ENCODE results near the gene RC3H1. TPM values are rescaled to one million over a fixed set of nuclear protein-coding genes. Genes with fewer than 3 reads are reported as not detected.

Gene RC3H1
- total RNA-seq, 2 experiments from 2014 or later, result 28.1 to 32.9 TPM

DNA sequence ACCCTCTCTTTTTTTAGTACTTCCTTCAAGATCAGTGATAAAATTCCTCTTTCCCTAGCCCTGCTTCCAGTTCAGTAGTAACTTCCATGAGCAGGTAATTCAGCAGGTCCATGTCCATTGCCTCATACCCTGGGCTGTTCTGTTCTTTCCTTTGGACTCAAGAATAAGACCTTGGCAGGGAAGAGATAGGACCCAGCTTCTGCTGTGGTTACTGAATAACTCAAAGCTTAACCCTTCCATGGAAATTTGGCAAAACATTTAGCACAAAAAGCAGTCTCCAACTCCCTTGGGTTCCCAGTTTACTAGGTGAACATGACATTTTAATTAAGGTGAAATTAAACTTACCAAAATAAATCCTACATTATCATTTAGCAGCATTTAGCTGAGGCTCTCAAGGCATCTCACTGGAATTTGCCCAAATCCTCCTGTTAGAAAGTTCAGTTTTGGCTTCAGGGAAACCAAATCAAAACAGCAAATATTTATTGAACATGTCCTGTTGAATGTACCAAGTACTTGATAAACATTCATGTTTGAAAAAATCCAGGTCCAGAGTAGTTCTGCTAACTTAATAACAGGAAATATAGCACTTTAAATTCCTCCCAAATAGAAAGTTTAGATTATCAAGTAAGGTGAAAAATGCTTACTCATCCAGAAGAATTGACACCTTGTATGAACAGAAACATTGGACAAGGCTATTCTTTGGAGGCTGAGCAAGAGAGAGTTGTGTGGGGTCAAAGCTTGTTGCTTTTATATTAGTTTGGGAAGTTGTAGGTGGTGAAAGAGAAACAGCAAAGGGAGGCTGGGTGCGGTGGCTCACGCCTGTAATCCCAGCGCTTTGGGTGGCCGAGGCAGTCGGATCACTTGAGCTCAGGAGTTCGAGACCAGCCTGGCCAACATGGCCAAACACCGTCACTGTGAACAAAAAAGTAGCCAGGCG is 96.6 kb downstream of the RC3H1 start:
- CTCF ChIA-PET, result no interaction called here
- POLR2A ChIA-PET, result no interaction called here
- peaks cover 3% of the 10 kb centered on the region for H3K27me3 Mint-ChIP-seq (ENCODE audit: low read depth)
- peaks cover 4% of the 10 kb centered on the region for H3K36me3 Mint-ChIP-seq (ENCODE audit: low read depth)
- DNase-seq, result no peak
- no peak overlapping the region for H3K27ac Mint-ChIP-seq
- ATAC-seq, result no peak
- no peaks in the 10 kb centered on the region for H3K4me1 Mint-ChIP-seq (ENCODE audit: low read depth)
- no peaks in the 10 kb centered on the region for H3K9me3 Mint-ChIP-seq (ENCODE audit: insufficient read depth)
- H3K4me3 Mint-ChIP-seq, result no peak overlapping the region

DNA sequence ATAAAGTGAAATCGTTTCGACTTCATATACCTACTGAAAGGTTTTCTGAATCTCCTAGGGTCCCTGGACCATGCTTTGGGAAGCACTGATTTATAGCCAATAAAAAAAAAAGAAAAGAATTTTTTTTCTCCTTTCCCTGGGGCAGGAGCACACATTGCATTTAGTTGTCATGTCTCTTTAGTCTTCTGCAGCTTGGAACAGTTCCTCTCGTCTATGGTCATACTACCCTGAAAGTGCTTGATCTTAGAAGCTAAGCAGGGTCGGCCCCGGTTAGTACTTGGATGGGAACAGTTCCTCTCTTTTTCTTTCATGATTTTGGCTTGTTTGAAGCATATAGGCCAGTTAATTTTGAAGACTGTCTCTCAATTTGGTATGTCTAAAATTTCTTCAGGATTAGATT is 101.3 kb downstream of the RC3H1 start:
- H3K9me3 Mint-ChIP-seq (ENCODE audit: insufficient read depth), result no peaks in the 10 kb centered on the region
- H3K4me3 Mint-ChIP-seq, result no peak overlapping the region
- CTCF ChIA-PET, result interaction anchor here (1.0 to 2.1 kb wide), 2 partner anchors 297 to 491 kb away, joined by 3 to 5 read pairs; no protein-coding TSS in a partner anchor
- H3K36me3 Mint-ChIP-seq (ENCODE audit: low read depth), result no peaks in the 10 kb centered on the region
- no peaks in the 10 kb centered on the region for H3K4me1 Mint-ChIP-seq (ENCODE audit: low read depth)
- ATAC-seq (no peak), DNase-seq (no peak)
- H3K27ac Mint-ChIP-seq, result no peak overlapping the region
- peaks cover 3% of the 10 kb centered on the region for H3K27me3 Mint-ChIP-seq (ENCODE audit: low read depth)
- POLR2A ChIA-PET, result no interaction called here

DNA sequence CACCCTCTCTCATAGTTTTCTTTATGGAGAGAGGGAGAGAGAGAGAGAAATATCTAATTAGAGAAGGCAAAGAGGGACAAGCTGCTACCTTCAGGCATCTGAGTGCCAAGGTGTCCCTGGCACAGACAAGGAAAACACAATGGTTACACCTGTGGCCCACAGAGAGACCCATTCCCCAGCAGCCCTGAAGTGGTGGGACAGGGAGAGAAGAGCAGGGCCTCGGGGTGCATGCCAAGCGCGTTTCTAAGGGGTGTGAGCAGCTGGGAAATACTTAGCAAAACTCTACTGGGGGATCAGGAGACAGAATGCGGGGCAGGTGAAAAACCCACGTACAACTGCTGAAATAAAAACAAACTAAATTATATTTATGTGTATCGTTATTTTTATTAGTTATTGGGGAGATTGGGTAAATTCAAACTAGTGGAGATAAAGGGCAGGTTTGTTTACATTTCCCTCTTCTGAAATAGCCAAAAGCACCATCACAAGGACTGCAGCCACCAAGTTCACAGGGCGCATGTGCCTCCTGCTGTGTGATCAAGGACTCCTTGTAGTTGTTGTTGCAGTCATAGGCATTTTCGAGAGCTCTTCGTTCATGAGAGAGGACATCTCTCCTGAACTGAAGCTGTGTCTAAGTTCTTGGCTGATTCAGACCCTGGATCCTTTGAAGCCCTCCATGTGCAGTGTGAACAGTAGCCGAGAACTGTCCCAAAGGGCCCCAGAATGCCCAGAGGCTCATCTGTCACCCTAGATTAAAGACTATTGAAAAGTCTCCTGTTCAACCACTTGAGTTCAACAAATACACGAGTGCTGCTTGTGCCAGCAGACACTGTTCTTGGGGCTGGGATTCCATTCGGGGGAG is 104.3 kb downstream of the RC3H1 start:
- Mint-ChIP-seq H3K4me3 (no peak overlapping the region), H3K27ac (no peak overlapping the region), H3K4me1 (ENCODE audit: low read depth) (no peaks in the 10 kb centered on the region), H3K36me3 (ENCODE audit: low read depth) (no peaks in the 10 kb centered on the region), H3K9me3 (ENCODE audit: insufficient read depth) (no peaks in the 10 kb centered on the region), H3K27me3 (ENCODE audit: low read depth) (no peaks in the 10 kb centered on the region)
- ChIA-PET POLR2A (no interaction called here), CTCF (no interaction called here)
- DNase-seq (no peak), ATAC-seq (no peak)

DNA sequence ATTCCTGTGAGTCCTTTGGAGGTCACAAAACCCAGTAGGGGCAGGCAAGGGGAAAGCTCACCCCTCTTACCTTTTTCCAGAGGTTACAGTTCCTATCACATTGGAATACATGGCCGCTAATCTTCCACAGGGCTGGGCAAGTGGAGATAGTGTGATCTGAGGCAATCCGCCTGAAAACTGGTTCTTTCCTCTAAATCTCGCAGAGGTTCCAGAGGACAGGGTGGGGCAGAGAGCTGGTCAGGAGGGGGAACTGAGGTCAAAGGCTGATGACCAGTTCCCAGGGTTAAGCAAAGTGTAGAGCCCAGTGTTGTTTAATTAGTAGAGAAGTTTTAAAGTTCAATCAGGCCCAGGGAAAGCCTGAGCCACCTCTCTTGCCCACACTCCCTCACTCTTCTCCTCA is 105.0 kb downstream of the RC3H1 start, which contains the start of gene SERPINC1:
Gene SERPINC1, minus strand, starts transcription at position 179 of the 400 bp plus-strand sequence. Its CDS starts 68 bp downstream, at position 111.
- DNase-seq, result no peak
- Mint-ChIP-seq H3K36me3 (ENCODE audit: low read depth) (no peaks in the 10 kb centered on the region), H3K27ac (no peak within 1 kb of the TSS), H3K4me1 (ENCODE audit: low read depth) (no peaks in the 10 kb centered on the region), H3K4me3 (no peak within 1 kb of the TSS), H3K27me3 (ENCODE audit: low read depth) (peaks cover 1% of the 10 kb centered on the region), H3K9me3 (ENCODE audit: insufficient read depth) (no peaks in the 10 kb centered on the region)
- CTCF ChIA-PET, result no interaction called here
- ATAC-seq, result no peak
- POLR2A ChIA-PET, result no interaction called here

DNA sequence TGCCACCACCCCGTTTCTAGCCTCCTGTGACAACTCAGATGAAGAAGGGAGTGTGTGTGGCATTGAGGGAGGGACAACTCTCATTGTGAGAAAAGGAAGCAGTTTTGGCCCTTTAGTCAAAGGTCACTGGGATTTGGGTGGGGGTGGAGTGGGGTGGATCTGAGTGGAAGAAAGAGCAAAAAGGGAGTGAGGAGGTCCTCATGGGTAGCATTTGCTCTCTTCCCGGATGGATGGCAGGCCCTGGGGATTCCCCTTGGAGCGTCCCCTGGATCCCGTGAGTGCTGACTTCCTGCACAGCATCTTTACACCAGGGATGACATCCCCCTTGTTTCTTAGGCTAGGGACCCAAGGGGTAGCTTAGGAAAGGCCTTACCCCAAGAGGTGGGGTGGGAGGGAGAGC is 105.5 kb downstream of the RC3H1 start:
- Mint-ChIP-seq H3K27me3 (ENCODE audit: low read depth) (peaks cover 4% of the 10 kb centered on the region), H3K4me1 (ENCODE audit: low read depth) (no peaks in the 10 kb centered on the region), H3K4me3 (no peak overlapping the region), H3K9me3 (ENCODE audit: insufficient read depth) (no peaks in the 10 kb centered on the region), H3K36me3 (ENCODE audit: low read depth) (no peaks in the 10 kb centered on the region), H3K27ac (no peak overlapping the region)
- no peak for DNase-seq
- CTCF ChIA-PET, result no interaction called here
- POLR2A ChIA-PET, result no interaction called here
- no peak for ATAC-seq

DNA sequence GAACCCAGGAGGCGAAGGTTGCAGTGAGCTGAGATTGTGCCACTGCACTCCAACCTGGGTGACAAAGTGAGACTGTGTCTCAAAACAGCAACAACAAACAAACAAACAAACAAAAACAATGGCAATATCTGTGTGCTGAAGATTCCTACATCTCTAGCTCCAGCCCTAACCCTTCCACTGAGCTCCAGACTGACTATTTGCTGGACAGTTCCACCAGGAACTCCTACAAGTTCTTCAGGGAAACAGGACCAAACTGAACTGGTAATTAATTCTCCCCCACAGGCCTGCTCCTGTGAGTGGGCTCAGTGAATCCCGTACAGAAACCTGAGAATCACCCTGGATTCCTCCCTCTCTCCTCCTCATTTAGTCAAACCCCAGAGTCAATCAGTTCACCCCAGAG is 106.6 kb downstream of the RC3H1 start:
- DNase-seq, result no peak
- CTCF ChIA-PET, result interaction anchor here (1.6 kb wide), 1 partner anchor 19 kb away, joined by 3 read pairs; no protein-coding TSS in a partner anchor
- Mint-ChIP-seq H3K27me3 (ENCODE audit: low read depth) (peaks cover 4% of the 10 kb centered on the region), H3K9me3 (ENCODE audit: insufficient read depth) (no peaks in the 10 kb centered on the region), H3K4me1 (ENCODE audit: low read depth) (no peaks in the 10 kb centered on the region), H3K36me3 (ENCODE audit: low read depth) (no peaks in the 10 kb centered on the region), H3K4me3 (no peak overlapping the region), H3K27ac (no peak overlapping the region)
- no peak for ATAC-seq
- POLR2A ChIA-PET, result no interaction called here

DNA sequence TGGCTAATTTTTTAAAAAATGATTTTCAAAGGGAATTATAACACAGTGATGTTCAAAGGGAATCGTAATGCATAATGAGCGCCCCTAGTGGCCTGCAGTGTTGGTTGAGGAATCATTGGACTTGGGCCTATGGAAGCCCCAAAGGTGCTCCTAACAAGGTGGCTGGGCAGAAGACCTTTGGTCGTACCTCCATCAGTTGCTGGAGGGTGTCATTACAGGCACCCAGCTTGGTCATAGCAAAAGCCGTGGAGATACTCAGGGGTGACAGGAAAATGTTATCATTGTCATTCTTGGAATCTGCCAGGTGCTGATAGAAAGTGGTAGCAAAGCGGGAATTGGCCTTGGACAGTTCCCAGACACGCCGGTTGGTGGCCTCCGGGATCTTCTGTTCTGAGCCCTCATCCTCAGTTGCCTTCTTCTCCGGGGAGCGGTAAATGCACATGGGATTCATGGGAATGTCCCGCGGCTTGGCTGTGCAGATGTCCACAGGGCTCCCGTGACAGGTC is 107.7 kb downstream of the RC3H1 start:
- POLR2A ChIA-PET, result no interaction called here
- no peak for ATAC-seq

DNA sequence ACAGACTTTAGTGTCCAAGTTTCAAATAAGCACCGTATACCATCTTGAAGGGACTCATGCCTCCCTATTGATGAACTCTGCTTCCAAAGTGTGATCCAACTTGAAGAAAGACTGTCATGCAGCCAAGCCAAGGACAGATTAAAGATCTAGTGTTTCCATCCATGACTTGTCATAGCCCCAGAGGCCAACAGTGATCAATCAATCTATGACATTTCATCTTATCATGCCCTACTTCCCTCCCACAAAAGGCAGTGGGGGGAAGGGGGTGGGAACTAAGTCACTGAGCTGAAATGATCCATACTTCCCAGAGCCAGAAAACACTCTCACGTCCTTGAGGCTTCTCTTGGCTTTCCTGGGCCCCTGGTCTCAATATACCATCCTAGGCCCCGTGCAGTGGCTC is 109.0 kb downstream of the RC3H1 start:
- ATAC-seq (no peak), DNase-seq (no peak)
- ChIA-PET CTCF (interaction anchor here (1.1 kb wide), 1 partner anchor 10 kb away, joined by 3 read pairs; no protein-coding TSS in a partner anchor), POLR2A (no interaction called here)
- peaks cover 4% of the 10 kb centered on the region for H3K27me3 Mint-ChIP-seq (ENCODE audit: low read depth)
- no peak overlapping the region for H3K4me3 Mint-ChIP-seq
- H3K9me3 Mint-ChIP-seq (ENCODE audit: insufficient read depth), result no peaks in the 10 kb centered on the region
- no peaks in the 10 kb centered on the region for H3K36me3 Mint-ChIP-seq (ENCODE audit: low read depth)
- H3K4me1 Mint-ChIP-seq (ENCODE audit: low read depth), result no peaks in the 10 kb centered on the region
- H3K27ac Mint-ChIP-seq, result no peak overlapping the region

More for the DNA sequence above, 107.7 kb downstream of the RC3H1 start:
- Mint-ChIP-seq H3K9me3 (ENCODE audit: insufficient read depth) (no peaks in the 10 kb centered on the region), H3K36me3 (ENCODE audit: low read depth) (no peaks in the 10 kb centered on the region), H3K27ac (no peak overlapping the region), H3K4me3 (no peak overlapping the region), H3K4me1 (ENCODE audit: low read depth) (no peaks in the 10 kb centered on the region), H3K27me3 (ENCODE audit: low read depth) (peaks cover 4% of the 10 kb centered on the region)
- DNase-seq, result peak; percentile 30
- CTCF ChIA-PET, result interaction anchor here (0.6 to 1.1 kb wide), 2 partner anchors 11 to 21 kb away, joined by 3 read pairs; no protein-coding TSS in a partner anchor

DNA sequence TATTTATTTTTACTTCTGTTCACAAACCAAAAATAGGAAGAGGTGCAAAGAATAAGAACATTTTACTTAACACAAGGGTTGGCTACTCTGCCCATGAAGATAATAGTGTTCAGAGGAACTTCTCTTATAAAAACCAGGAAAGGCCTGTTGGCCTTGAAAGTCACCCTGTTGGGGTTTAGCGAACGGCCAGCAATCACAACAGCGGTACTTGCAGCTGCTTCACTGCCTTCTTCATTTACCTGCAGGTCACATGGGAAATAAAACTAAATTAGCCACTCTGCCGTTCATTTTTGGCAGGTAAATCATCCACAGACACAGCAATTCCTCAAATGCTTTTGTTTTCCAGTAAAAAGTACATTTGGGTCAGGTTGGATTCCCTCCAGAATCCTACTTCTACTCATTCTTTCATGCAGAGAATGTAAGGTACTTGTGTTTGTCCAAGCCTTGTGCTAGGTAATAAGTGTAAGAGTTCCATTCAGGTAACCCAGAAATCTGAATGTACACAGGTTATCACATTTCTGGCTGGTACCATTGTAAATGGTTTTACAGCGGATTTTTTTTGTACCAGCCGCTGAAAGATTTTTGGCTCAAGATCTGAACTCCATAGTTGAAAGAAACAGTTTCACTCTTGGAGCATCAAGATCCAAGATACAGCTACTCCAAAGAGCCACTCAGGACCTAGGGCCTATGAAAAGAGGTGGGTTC is 118.2 kb downstream of the RC3H1 start:
- no peaks in the 10 kb centered on the region for H3K27me3 Mint-ChIP-seq (ENCODE audit: low read depth)
- ChIA-PET CTCF (no interaction called here), POLR2A (no interaction called here)
- no peak for ATAC-seq
- no peaks in the 10 kb centered on the region for H3K36me3 Mint-ChIP-seq (ENCODE audit: low read depth)
- H3K27ac Mint-ChIP-seq, result no peak overlapping the region
- DNase-seq, result no peak
- H3K4me1 Mint-ChIP-seq (ENCODE audit: low read depth), result no peaks in the 10 kb centered on the region
- no peaks in the 10 kb centered on the region for H3K9me3 Mint-ChIP-seq (ENCODE audit: insufficient read depth)
- no peak overlapping the region for H3K4me3 Mint-ChIP-seq

DNA sequence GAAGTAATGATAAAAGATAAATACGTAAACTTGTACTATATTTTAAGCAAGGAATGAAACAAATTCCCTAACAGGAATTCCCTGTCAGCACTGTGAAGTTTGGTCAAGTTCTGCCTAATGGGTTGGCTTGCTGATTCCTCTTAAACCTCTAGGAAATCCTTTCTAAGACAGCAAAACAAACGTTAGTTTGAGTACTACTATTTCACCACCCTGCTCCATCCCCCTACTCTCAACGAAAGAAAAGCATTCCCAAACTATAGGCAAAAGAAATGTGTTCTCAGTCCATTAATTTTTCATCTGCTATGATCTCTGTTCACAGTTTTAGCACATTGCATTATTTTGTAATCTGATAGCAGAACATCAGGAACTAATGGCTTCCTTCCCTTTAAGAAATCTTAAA is 121.2 kb downstream of the RC3H1 start:
- Mint-ChIP-seq H3K9me3 (ENCODE audit: insufficient read depth) (no peaks in the 10 kb centered on the region), H3K4me1 (ENCODE audit: low read depth) (no peaks in the 10 kb centered on the region), H3K36me3 (ENCODE audit: low read depth) (peaks cover 2% of the 10 kb centered on the region)

DNA sequence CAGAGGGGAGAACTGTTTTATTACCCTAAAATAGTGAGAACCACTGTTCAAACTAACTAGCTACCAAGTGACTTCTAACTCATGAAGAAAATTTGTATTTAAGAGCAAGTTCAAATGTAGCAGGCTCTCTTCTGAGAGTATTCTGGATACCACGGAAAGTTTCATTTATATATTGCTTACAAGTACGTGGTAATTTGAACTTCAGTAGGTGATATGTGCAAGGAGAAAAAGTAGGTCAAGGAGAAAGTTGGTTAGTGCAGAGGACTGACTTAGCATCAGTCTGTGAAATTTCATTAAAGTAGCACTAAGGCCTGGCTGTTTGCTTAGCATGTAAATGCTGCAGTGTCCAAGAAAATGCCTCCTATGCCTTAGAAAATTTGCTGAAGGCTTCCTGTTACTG is 121.7 kb downstream of the RC3H1 start:
- DNase-seq, result no peak
- H3K4me1 Mint-ChIP-seq (ENCODE audit: low read depth), result no peaks in the 10 kb centered on the region
- CTCF ChIA-PET, result no interaction called here
- no peaks in the 10 kb centered on the region for H3K27me3 Mint-ChIP-seq (ENCODE audit: low read depth)
- ATAC-seq, result no peak
- no peaks in the 10 kb centered on the region for H3K9me3 Mint-ChIP-seq (ENCODE audit: insufficient read depth)
- H3K27ac Mint-ChIP-seq, result no peak overlapping the region
- H3K4me3 Mint-ChIP-seq, result no peak overlapping the region
- peaks cover 3% of the 10 kb centered on the region for H3K36me3 Mint-ChIP-seq (ENCODE audit: low read depth)
- POLR2A ChIA-PET, result no interaction called here

More for the DNA sequence above, 121.2 kb downstream of the RC3H1 start:
- Mint-ChIP-seq H3K27ac (no peak overlapping the region), H3K27me3 (ENCODE audit: low read depth) (no peaks in the 10 kb centered on the region), H3K4me3 (no peak overlapping the region)
- POLR2A ChIA-PET, result no interaction called here
- DNase-seq (no peak), ATAC-seq (no peak)
- CTCF ChIA-PET, result no interaction called here
